ENCODE data around the gene RALGAPA1.

RALGAPA1 gene

DNA sequence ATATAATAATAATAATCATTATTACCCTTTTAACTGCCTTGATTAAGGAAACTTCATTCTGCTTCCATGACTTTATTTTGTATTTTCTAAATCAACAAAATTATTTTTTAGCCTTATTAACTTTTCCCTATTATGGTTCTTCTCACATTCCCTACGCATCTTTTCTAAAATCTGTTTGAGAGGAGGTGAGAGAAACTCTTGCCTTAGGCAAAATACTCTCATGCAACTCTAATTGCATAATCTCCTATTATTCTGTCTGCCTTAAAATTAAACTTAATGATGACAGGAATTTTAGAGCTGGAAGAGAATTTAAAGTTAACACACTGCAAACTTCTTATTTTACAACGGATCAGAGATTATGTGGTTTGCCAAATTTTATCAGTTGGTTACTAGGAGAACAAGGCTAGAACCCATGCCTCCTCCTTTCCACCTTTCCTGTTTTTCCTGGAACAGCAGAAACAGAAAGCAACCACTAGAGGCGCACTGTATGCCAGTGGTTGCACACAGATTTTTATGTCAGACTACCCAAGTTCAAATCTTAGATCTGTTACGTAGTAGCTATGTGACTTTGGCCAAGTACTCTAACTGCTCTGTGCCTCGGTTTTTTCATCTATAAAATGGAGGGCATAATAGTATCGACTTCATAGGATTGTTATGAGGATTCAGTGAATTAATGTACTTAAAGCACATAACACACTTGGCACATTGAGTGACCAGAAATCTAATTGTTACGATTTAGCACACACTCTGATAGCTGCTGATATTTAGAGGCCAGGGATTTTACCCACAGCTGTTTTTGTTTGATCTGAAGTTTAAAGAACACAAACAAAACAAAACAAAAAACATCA is 12.7 kb upstream of the RALGAPA1 start:
- Histone ChIP-seq H2AFZ (ENCODE audit: low read depth, low read length) (no peak overlapping the region), H2BK120ac (ENCODE audit: low read depth, low read length) (no peak overlapping the region), H3K4ac (ENCODE audit: low read depth in 1 of 2, low read length in 2 of 2) (no peak overlapping the region), H3K4me2 (ENCODE audit: low read length, poor library complexity, severe bottlenecking) (no peak overlapping the region), H3K4me3 (ENCODE audit: insufficient read depth in 1 of 2, low read depth in 1 of 2, low read length in 2 of 2) (no peak overlapping the region), H3K27me3 (ENCODE audit: control insufficient read depth in 1 of 2, insufficient read depth in 1 of 2, low read length in 2 of 2) (peaks cover 0 to 4% of the 10 kb centered on the region in 2 experiments), H3K4me1 (ENCODE audit: control insufficient read depth, insufficient read depth, low read depth, low read length) (peaks cover 3% of the 10 kb centered on the region), H2BK15ac (ENCODE audit: low read depth, poor library complexity, severe bottlenecking) (no peak overlapping the region), H4K91ac (ENCODE audit: low read length) (no peak overlapping the region), H2BK5ac (ENCODE audit: low read depth, low read length, poor library complexity, severe bottlenecking) (no peak overlapping the region), H3K9me3 (ENCODE audit: control insufficient read depth, low read length) (no peaks in the 10 kb centered on the region), H3K23ac (ENCODE audit: low read length in 2 of 2) (no peak overlapping the region), H3K79me1 (replicated peaks; ENCODE audit: low read length, poor library complexity, severe bottlenecking) (no peaks in the 10 kb centered on the region), H3K27ac (ENCODE audit: low read length, poor library complexity, severe bottlenecking) (no peak overlapping the region), H4K8ac (ENCODE audit: low read length) (no peak overlapping the region), H3K36me3 (ENCODE audit: control insufficient read depth in 1 of 2, insufficient read depth in 2 of 2, low read depth in 1 of 2, low read length in 2 of 2) (no peaks in the 10 kb centered on the region), H3K14ac (ENCODE audit: low read length in 2 of 2) (no peak overlapping the region), H2BK12ac (ENCODE audit: low read length in 2 of 2) (no peak overlapping the region), H3K9ac (ENCODE audit: low read length) (no peak overlapping the region), H2AK5ac (ENCODE audit: low read length, severe bottlenecking) (no peak overlapping the region), H3K18ac (ENCODE audit: low read depth in 1 of 2, low read length in 2 of 2) (no peak overlapping the region)
- peak; percentile 48 for DNase-seq
- 17% methylated on average over 3 of the region's 7 CpGs for WGBS

DNA sequence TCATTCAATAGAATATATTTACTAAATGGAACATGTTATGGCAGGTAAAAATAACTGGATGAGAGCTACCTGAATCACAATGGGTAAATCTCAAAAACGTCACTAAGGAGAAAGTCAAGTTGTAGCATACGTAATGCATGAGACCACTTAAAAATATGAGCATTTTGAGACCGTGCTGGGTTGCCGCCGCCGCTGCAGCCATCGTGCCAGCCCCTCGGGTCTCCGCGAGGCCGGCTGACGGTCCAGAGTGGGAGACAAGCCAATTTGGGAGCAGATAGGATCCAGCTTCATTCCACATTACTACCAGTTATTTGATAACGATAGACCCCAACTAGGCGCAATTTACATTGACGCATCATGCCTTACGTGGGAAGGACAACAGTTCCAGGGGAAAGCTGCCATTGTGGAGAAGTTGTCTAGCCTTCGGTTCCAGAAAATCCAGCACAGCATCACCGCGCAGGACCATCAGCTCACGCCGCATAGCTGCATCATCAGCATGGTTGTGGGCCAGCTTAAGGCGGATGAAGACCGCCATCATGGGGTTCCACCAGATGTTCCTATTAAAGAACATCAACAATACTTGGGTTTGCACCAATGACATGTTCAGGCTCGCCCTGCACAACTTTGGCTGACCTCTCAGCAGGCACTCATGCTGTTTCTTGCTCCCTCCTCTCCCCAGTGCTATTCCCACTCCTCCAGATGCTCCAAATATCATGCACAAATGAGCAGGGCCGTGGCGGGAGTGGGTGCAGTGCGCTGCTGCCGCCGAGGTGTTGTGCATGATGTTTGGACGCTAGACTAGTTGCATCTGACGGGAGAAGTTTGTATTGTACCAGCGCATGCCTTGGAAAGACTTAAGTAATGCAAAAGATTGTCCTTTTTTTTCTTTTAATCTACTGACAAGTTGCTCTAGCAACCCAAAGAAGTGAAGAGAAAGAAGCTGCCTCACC is 10.8 kb upstream of the RALGAPA1 start:
- Histone ChIP-seq H4K91ac (ENCODE audit: low read length) (no peak overlapping the region), H3K4me2 (ENCODE audit: low read length, poor library complexity, severe bottlenecking) (no peak overlapping the region), H2AFZ (ENCODE audit: low read depth, low read length) (no peak overlapping the region), H3K14ac (ENCODE audit: low read length in 2 of 2) (no peak overlapping the region), H2BK5ac (ENCODE audit: low read depth, low read length, poor library complexity, severe bottlenecking) (no peak overlapping the region), H3K27ac (ENCODE audit: low read length, poor library complexity, severe bottlenecking) (no peak overlapping the region), H3K36me3 (ENCODE audit: control insufficient read depth in 1 of 2, insufficient read depth in 2 of 2, low read depth in 1 of 2, low read length in 2 of 2) (no peaks in the 10 kb centered on the region), H2BK120ac (ENCODE audit: low read depth, low read length) (no peak overlapping the region), H3K23ac (ENCODE audit: low read length in 2 of 2) (no peak overlapping the region), H3K4me3 (ENCODE audit: insufficient read depth in 1 of 2, low read depth in 1 of 2, low read length in 2 of 2) (no peak overlapping the region), H2BK12ac (ENCODE audit: low read length in 2 of 2) (no peak overlapping the region), H3K9ac (ENCODE audit: low read length) (no peak overlapping the region), H4K8ac (ENCODE audit: low read length) (no peak overlapping the region), H3K4ac (ENCODE audit: low read depth in 1 of 2, low read length in 2 of 2) (no peak overlapping the region), H2BK15ac (ENCODE audit: low read depth, poor library complexity, severe bottlenecking) (no peak overlapping the region), H3K9me3 (ENCODE audit: control insufficient read depth, low read length) (no peaks in the 10 kb centered on the region), H3K79me1 (replicated peaks; ENCODE audit: low read length, poor library complexity, severe bottlenecking) (no peaks in the 10 kb centered on the region), H3K4me1 (ENCODE audit: control insufficient read depth, insufficient read depth, low read depth, low read length) (peaks cover 3% of the 10 kb centered on the region), H3K27me3 (ENCODE audit: control insufficient read depth in 1 of 2, insufficient read depth in 1 of 2, low read length in 2 of 2) (peaks cover 0 to 4% of the 10 kb centered on the region in 2 experiments), H2AK5ac (ENCODE audit: low read length, severe bottlenecking) (no peak overlapping the region), H3K18ac (ENCODE audit: low read depth in 1 of 2, low read length in 2 of 2) (no peak overlapping the region)
- no peak for DNase-seq
- 91% methylated on average over 29 of the region's 32 CpGs for WGBS

DNA sequence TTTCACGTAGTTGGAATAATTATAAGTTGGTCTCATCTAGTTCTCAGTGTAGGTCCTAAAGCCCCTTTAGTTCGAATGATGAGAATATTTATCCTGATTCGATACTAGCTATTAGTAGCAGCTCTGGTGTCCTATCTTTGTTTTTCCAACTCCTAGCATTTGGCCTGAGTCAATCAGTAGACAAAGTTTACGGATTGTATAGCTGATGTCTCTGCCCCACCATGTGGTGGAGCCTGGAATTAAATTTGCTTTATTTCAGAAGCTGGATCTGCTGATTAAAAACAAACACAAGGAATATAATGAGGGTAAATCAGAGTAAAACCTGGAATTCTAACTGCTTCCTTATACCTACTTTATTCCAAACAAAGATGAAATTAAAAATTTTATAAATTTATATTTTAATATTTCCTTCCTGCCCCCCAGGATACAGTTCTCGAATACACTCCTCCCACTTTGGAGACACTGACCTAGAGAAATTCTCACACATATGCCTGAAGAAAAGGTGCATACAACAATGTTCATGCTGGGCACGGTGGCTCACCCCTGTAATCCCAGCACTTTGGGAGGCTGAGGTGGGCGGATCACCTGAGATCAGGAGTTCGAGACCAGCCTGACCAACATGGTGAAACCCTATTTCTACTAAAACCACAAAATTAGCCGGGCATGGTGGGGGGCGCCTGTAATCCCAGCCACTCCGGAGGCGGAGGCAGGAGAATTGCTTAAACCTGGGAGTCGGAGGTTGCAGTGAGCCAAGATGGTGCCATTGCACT is 9.4 kb upstream of the RALGAPA1 start:
- Histone ChIP-seq H3K14ac (ENCODE audit: low read length in 2 of 2) (no peak overlapping the region), H3K4me2 (ENCODE audit: low read length, poor library complexity, severe bottlenecking) (no peak overlapping the region), H3K4me3 (ENCODE audit: insufficient read depth in 1 of 2, low read depth in 1 of 2, low read length in 2 of 2) (no peak overlapping the region), H3K4ac (ENCODE audit: low read depth in 1 of 2, low read length in 2 of 2) (no peak overlapping the region), H3K27ac (ENCODE audit: low read length, poor library complexity, severe bottlenecking) (no peak overlapping the region), H2BK5ac (ENCODE audit: low read depth, low read length, poor library complexity, severe bottlenecking) (no peak overlapping the region), H3K18ac (ENCODE audit: low read depth in 1 of 2, low read length in 2 of 2) (no peak overlapping the region), H3K23ac (ENCODE audit: low read length in 2 of 2) (no peak overlapping the region), H3K79me1 (replicated peaks; ENCODE audit: low read length, poor library complexity, severe bottlenecking) (no peaks in the 10 kb centered on the region), H4K8ac (ENCODE audit: low read length) (no peak overlapping the region), H2AK5ac (ENCODE audit: low read length, severe bottlenecking) (no peak overlapping the region), H2AFZ (ENCODE audit: low read depth, low read length) (no peak overlapping the region), H2BK15ac (ENCODE audit: low read depth, poor library complexity, severe bottlenecking) (no peak overlapping the region), H2BK120ac (ENCODE audit: low read depth, low read length) (no peak overlapping the region), H3K9me3 (ENCODE audit: control insufficient read depth, low read length) (no peaks in the 10 kb centered on the region), H3K27me3 (ENCODE audit: control insufficient read depth in 1 of 2, insufficient read depth in 1 of 2, low read length in 2 of 2) (peaks cover 0 to 4% of the 10 kb centered on the region in 2 experiments), H4K91ac (ENCODE audit: low read length) (no peak overlapping the region), H3K4me1 (ENCODE audit: control insufficient read depth, insufficient read depth, low read depth, low read length) (peaks cover 3% of the 10 kb centered on the region), H3K36me3 (ENCODE audit: control insufficient read depth in 1 of 2, insufficient read depth in 2 of 2, low read depth in 1 of 2, low read length in 2 of 2) (no peaks in the 10 kb centered on the region), H3K9ac (ENCODE audit: low read length) (no peak overlapping the region), H2BK12ac (ENCODE audit: low read length in 2 of 2) (no peak overlapping the region)
- peak; percentile 61 for DNase-seq
- 83% methylated on average over 13 of the region's 13 CpGs for WGBS
